GM12878 (cell line): ENCODE data around the gene ZNF93. TPM values are rescaled to one million over a fixed set of nuclear protein-coding genes. Genes with fewer than 3 reads are reported as not detected.
"Not testable (repeated sequence)": the region's sequence is repeated elsewhere in the genome, so short reads cannot be mapped to it uniquely, and the experiment has no call there.

Experiments
- ATAC-seq: fragments of 200-7000 bp; cut with Tn5 transposase; 3 replicates; pipeline ENCODE4 v1.9.1; 2020; ENCODE audit warnings: mild to moderate bottlenecking, moderate library complexity
- BruUV-seq: library from RNA; stranded (reverse); fragments of 400-500 nt; replicated peaks from 2 replicates; lab custom pipeline; 2021; lab: Mats Ljungman, UMichigan
- CTCF ChIA-PET: fragments of 300-600 bp; sonication (Branson Sonifier 250); formaldehyde crosslinking; extraction: SDS; loops from one replicate; lab custom pipeline; 2021; ENCODE audit warnings: inconsistent platforms; lab: Yijun Ruan, JAX
- POLR2A ChIA-PET: fragments of 350-600 bp; formaldehyde crosslinking; extraction: SDS; loops from one replicate; lab custom pipeline; 2021; ENCODE audit warnings: inconsistent platforms; lab: Charles Lee
- RAD21 ChIA-PET: fragments of 300-600 bp; sonication (Branson Sonifier 250); formaldehyde crosslinking; loops from one replicate; lab custom pipeline; 2023; ENCODE audit warnings: antibody characterized with exemption; ENCODE audit not compliant: unreplicated experiment; lab: Charles Lee
- SMC1A ChIA-PET: fragments of 300-600 bp; sonication (Branson Sonifier 250); formaldehyde crosslinking; loops from one replicate; lab custom pipeline; 2023; ENCODE audit not compliant: unreplicated experiment, uncharacterized antibody; lab: Charles Lee
- DNase-seq: peaks from one replicate; pipeline ENCODE4 v3.0.0-alpha.2; 2011; ENCODE audit warnings: low read depth, low spot score
- FAIRE-seq: peaks from 3 replicates; lab custom pipeline; 2011; peaks lifted over from hg19 to GRCh38; lab: Jason Lieb, UNC
- H2AFZ ChIP-seq: 2 replicates; pipeline ENCODE4 v1.6.0; 2011; ENCODE audit warnings: low read depth, low read length, control low read depth; ENCODE audit not compliant: control insufficient read depth
- H3K27ac ChIP-seq: 2 replicates; pipeline ENCODE4 v1.5.1; 2011; ENCODE audit warnings: control low read depth; ENCODE audit not compliant: control insufficient read depth, insufficient read depth
- H3K27me3 ChIP-seq, 2 experiments: replicated peaks in 1 of 2; 2 replicates each; pipeline versions ENCODE4 v1.6.0 to v1.6.1; 2011; ENCODE audit warnings: low read length in 1 of 2; ENCODE audit not compliant: control insufficient read depth in 2 of 2, insufficient read depth in 2 of 2
- H3K36me3 ChIP-seq, 2 experiments: 2 replicates each; pipeline ENCODE4 v1.5.1; 2011; ENCODE audit warnings: low read length in 1 of 2; ENCODE audit not compliant: control insufficient read depth in 2 of 2, insufficient read depth in 2 of 2
- H3K4me1 ChIP-seq: 2 replicates; pipeline ENCODE4 v1.6.1; 2011; ENCODE audit warnings: mild to moderate bottlenecking, low read length, moderate library complexity, mixed read lengths; ENCODE audit not compliant: control insufficient read depth, insufficient read depth
- H3K4me2 ChIP-seq: 2 replicates; pipeline ENCODE4 v1.6.0; 2011; ENCODE audit warnings: control low read depth; ENCODE audit not compliant: control insufficient read depth, insufficient read depth
- H3K4me3 ChIP-seq: fragments of 200-600 bp; sonication (generic); 2 replicates; pipeline ENCODE4 v1.5.1; 2016
- H3K79me2 ChIP-seq: 2 replicates; pipeline ENCODE4 v1.6.0; 2011; ENCODE audit warnings: low read length; ENCODE audit not compliant: control insufficient read depth, insufficient read depth
- H3K9ac ChIP-seq: 2 replicates; pipeline ENCODE4 v1.8.0; 2011; ENCODE audit warnings: low read length, control low read depth, mixed read lengths; ENCODE audit not compliant: control insufficient read depth, insufficient read depth
- H3K9me3 ChIP-seq: replicated peaks from 3 replicates; pipeline ENCODE4 v1.5.1; 2011; ENCODE audit warnings: mild to moderate bottlenecking, low read length; ENCODE audit not compliant: control insufficient read depth, insufficient read depth
- H4K20me1 ChIP-seq: 2 replicates; pipeline ENCODE4 v1.6.0; 2011; ENCODE audit not compliant: control insufficient read depth, insufficient read depth
- WGBS: methylation state at CpG from one replicate; pipeline ENCODE4 v1.1.6; 2016; ENCODE audit warnings: low lambda C conversion rate; ENCODE audit not compliant: insufficient replicate concordance, insufficient coverage; ENCODE audit errors: missing lambda C conversion rate; 5-methylcytosine and 5-hydroxymethylcytosine counted together
- in situ Hi-C: fragments of 300-500 bp; cut with MboI; formaldehyde crosslinking; loops from 9 replicates; pipeline ENCODE4 v1.14.3; 2018; ENCODE audit warnings: mixed read lengths
- intact Hi-C: fragments of 100-400 bp; cut with micrococcal nuclease; formaldehyde crosslinking; loops from one replicate; pipeline ENCODE4 v1.14.2; 2022; ENCODE audit not compliant: unreplicated experiment
- polyA plus RNA-seq, 11 experiments: library from polyadenylated mRNA; depleted of rRNA in 4 of 11; unstranded in 6 of 11; stranded (reverse) in 5 of 11; fragments of >200 nt; fragmentation: Nextera tagmentation in 4 of 11; fragmentation: Illumina TruSeq in 1 of 11; extraction: Ambion mirVana in 4 of 11; extraction: Trizol in 1 of 11; gene quantifications; 1 replicate in 1 of 11; 2 replicates in 10 of 11; pipeline versions ENCODE4 v1.2.1 to v1.2.3, GENCODE V29; 2011 to 2016; ENCODE audit warnings: inconsistent platforms in 2 of 11, missing spikeins in 2 of 11, low read depth in 1 of 11
- total RNA-seq, 4 experiments: library from RNA; depleted of rRNA in 3 of 4; stranded (reverse); fragments of >200 nt in 3 of 4; fragmentation: Illumina TruSeq in 1 of 4; extraction: Trizol in 1 of 4; gene quantifications; 2 replicates each; pipeline versions ENCODE4 v1.2.1 to v1.2.3, GENCODE V29; 2013 to 2021
- TF ChIP-seq, protein P1 (sequence below): IDR thresholded peaks from 2 replicates; pipeline ENCODE4 v1.6.1; 2012; ENCODE audit warnings: mild to moderate bottlenecking, low read depth, low read length

ZNF93 gene
- total and polyA plus RNA-seq, 10 of the 15 experiments (the other 5 are each of a cell fraction or from before 2014, with no cell fraction given): 0.70 to 7.9 (median 1.9) TPM

DNA sequence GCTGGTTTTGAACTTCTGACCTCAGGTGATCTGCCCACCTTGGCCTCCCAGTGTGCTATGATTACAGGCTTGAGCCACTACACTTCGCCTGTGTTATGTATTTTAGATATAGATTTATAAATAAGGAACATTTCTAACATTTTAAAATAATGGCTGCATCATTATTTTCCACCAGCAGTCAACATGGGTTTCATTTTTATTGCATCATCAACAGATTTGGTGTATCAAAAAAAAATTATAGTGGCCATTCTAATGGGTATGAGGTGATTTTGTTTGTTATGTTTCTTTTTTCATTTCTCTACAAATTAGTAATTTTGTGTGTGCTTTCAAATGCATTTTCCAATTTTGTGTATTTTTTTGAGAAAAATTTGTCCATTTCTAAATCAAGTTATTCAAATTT is 16.2 kb upstream of the ZNF93 start (continued):
- TF ChIP-seq, protein P1, sequence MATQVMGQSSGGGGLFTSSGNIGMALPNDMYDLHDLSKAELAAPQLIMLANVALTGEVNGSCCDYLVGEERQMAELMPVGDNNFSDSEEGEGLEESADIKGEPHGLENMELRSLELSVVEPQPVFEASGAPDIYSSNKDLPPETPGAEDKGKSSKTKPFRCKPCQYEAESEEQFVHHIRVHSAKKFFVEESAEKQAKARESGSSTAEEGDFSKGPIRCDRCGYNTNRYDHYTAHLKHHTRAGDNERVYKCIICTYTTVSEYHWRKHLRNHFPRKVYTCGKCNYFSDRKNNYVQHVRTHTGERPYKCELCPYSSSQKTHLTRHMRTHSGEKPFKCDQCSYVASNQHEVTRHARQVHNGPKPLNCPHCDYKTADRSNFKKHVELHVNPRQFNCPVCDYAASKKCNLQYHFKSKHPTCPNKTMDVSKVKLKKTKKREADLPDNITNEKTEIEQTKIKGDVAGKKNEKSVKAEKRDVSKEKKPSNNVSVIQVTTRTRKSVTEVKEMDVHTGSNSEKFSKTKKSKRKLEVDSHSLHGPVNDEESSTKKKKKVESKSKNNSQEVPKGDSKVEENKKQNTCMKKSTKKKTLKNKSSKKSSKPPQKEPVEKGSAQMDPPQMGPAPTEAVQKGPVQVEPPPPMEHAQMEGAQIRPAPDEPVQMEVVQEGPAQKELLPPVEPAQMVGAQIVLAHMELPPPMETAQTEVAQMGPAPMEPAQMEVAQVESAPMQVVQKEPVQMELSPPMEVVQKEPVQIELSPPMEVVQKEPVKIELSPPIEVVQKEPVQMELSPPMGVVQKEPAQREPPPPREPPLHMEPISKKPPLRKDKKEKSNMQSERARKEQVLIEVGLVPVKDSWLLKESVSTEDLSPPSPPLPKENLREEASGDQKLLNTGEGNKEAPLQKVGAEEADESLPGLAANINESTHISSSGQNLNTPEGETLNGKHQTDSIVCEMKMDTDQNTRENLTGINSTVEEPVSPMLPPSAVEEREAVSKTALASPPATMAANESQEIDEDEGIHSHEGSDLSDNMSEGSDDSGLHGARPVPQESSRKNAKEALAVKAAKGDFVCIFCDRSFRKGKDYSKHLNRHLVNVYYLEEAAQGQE: no peak

DNA sequence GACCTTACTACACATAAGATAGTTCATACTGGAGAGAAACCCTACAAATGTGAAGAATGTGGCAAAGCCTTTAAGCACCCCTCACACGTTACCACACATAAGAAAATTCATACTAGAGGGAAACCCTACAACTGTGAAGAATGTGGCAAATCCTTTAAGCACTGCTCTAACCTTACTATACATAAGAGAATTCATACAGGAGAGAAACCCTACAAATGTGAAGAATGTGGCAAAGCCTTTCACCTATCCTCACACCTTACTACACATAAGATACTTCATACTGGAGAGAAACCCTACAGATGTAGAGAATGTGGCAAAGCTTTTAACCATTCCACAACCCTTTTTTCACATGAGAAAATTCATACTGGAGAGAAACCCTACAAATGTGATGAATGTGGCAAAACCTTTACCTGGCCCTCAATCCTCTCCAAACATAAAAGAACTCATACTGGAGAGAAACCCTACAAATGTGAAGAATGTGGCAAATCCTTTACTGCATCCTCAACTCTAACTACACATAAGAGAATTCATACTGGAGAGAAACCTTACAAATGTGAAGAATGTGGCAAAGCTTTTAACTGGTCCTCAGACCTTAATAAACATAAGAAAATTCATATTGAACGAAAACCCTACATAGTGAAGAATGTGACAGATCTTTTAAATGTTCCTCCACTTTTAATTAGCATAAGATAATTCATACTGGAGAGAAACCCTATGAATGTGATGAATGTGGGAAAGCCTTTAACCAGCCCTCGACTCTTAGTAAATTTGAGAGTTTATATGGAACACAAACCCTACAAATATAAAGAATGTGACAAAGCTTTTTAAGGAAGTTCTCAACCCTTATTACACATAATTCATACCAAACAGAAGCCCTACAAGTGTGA is 8.4 kb upstream of the ZNF93 start:
- intact Hi-C loops, H4K20me1 ChIP-seq, H3K4me3 ChIP-seq, DNase-seq, FAIRE-seq, SMC1A ChIA-PET, RAD21 ChIA-PET, in situ Hi-C loops, H3K9ac ChIP-seq, POLR2A ChIA-PET, H2AFZ ChIP-seq, H3K27me3 ChIP-seq, H3K4me1 ChIP-seq, H3K79me2 ChIP-seq, H3K4me2 ChIP-seq, H3K36me3 ChIP-seq, CTCF ChIA-PET, ATAC-seq, H3K27ac ChIP-seq: not testable (repeated sequence)
- TSS peak; percentile 52 for BruUV-seq
- WGBS: 98% methylated on average over 3 of the region's 3 CpGs
- peaks cover 28% of the 10 kb centered on the region for H3K9me3 ChIP-seq
